A673 (cell line): Measurements from ENCODE around the gene HEMGN. TPM values are rescaled to one million over a fixed set of nuclear protein-coding genes. Genes with fewer than 3 reads are reported as not detected.

ENCODE experiments used
- BruUV-seq: library from RNA; stranded (reverse); fragments of 400-500 nt; replicated peaks from 2 replicates; lab custom pipeline; 2021; lab: Mats Ljungman, UMichigan
- CTCF ChIA-PET: fragments of 300-600 bp; sonication (Branson Sonifier 250); formaldehyde crosslinking; loops from one replicate; lab custom pipeline; 2022; ENCODE audit warnings: antibody characterized with exemption; lab: Charles Lee
- POLR2A ChIA-PET: fragments of 300-600 bp; sonication (Branson Sonifier 250); formaldehyde crosslinking; loops from one replicate; lab custom pipeline; 2022; ENCODE audit warnings: antibody characterized with exemption; ENCODE audit not compliant: low non-redundant PET; lab: Charles Lee
- DNase-seq: peaks from one replicate; pipeline ENCODE4 v3.0.0-alpha.2; 2015; ENCODE audit warnings: low spot score
- H3K27ac ChIP-seq: fragments of 200-600 bp; sonication (generic); 2 replicates; pipeline ENCODE4 v1.5.1; 2016; ENCODE audit warnings: mixed run types, low read depth, mild to moderate bottlenecking, mixed read lengths, antibody characterized with exemption, low read length; ENCODE audit not compliant: poor library complexity, severe bottlenecking
- H3K27me3 ChIP-seq: fragments of 200-600 bp; sonication (generic); replicated peaks from 2 replicates; pipeline ENCODE4 v1.6.1; 2017; ENCODE audit warnings: mixed run types, low read depth, mild to moderate bottlenecking, mixed read lengths, antibody characterized with exemption, low read length; ENCODE audit not compliant: insufficient read depth, poor library complexity
- H3K36me3 ChIP-seq: fragments of 200-600 bp; sonication (generic); 2 replicates; pipeline ENCODE4 v1.6.1; 2016; ENCODE audit warnings: mixed run types, mild to moderate bottlenecking, mixed read lengths, antibody characterized with exemption, low read length; ENCODE audit not compliant: insufficient read depth, poor library complexity, severe bottlenecking
- H3K4me1 ChIP-seq: fragments of 200-600 bp; sonication (generic); 2 replicates; pipeline ENCODE4 v1.6.1; 2017; ENCODE audit warnings: mixed run types, mild to moderate bottlenecking, mixed read lengths, antibody characterized with exemption, low read length; ENCODE audit not compliant: insufficient read depth, poor library complexity, severe bottlenecking
- H3K4me3 ChIP-seq: fragments of 200-600 bp; sonication (generic); 2 replicates; pipeline ENCODE4 v1.5.1; 2016; ENCODE audit warnings: low read depth, mixed run types, mild to moderate bottlenecking, mixed read lengths, low read length; ENCODE audit not compliant: poor library complexity, severe bottlenecking
- H3K9me3 ChIP-seq: fragments of 200-600 bp; sonication (generic); 2 replicates; pipeline ENCODE4 v1.6.1; 2016; ENCODE audit warnings: mixed run types, low read depth, mild to moderate bottlenecking, mixed read lengths, antibody characterized with exemption, low read length; ENCODE audit not compliant: poor library complexity, severe bottlenecking
- CTCF ChIP-seq: fragments of 300-800, 200-600 bp; sonication (generic); conservative IDR thresholded peaks from 2 replicates; pipeline ENCODE4 v1.5.1; 2017; ENCODE audit warnings: low read depth, mild to moderate bottlenecking, antibody characterized with exemption, low read length, moderate library complexity, mixed read lengths
- EZH2 ChIP-seq: fragments of 200-600 bp; sonication (generic); IDR thresholded peaks from 2 replicates; pipeline ENCODE4 v1.6.1; 2017; ENCODE audit warnings: borderline replicate concordance, low read depth, mild to moderate bottlenecking, mixed read lengths, antibody characterized with exemption, low read length; ENCODE audit not compliant: poor library complexity, severe bottlenecking
- intact Hi-C: fragments of 100-400 bp; cut with micrococcal nuclease; formaldehyde crosslinking; loops from one replicate; pipeline ENCODE4 v1.10.0; 2022; ENCODE audit not compliant: unreplicated experiment
- total RNA-seq: library from RNA; stranded (reverse); gene quantifications from 2 replicates; pipeline ENCODE4 v1.2.3, GENCODE V29; 2021

Gene HEMGN
- total RNA-seq, 1 experiment from 2014 or later, result not detected

- no TSS peak for BruUV-seq
- POLR2A ChIA-PET, result no interaction called here
These were observed 30.3 kb downstream of the HEMGN start for GRCh38 chr9:97907632-97908031.

GRCh38 chr9:97907046-97907445 lies 30.9 kb downstream of the HEMGN start:
- BruUV-seq, result no TSS peak
- Histone ChIP-seq H3K27ac (no peak overlapping the region), H3K4me1 (no peaks in the 10 kb centered on the region), H3K36me3 (peaks cover 3% of the 10 kb centered on the region), H3K9me3 (no peaks in the 10 kb centered on the region), H3K27me3 (no peaks in the 10 kb centered on the region), H3K4me3 (no peak overlapping the region)
- POLR2A ChIA-PET, result no interaction called here
- no peak for DNase-seq
- intact Hi-C loops, result no loop called here
- TF ChIP-seq CTCF (no peak), EZH2 (no peak)
- CTCF ChIA-PET, result no interaction called here

More at GRCh38 chr9:97907632-97908031, 30.3 kb downstream of the HEMGN start:
- Histone ChIP-seq H3K4me1 (no peaks in the 10 kb centered on the region), H3K27ac (no peak overlapping the region), H3K4me3 (no peak overlapping the region), H3K36me3 (peaks cover 3% of the 10 kb centered on the region), H3K9me3 (no peaks in the 10 kb centered on the region), H3K27me3 (no peaks in the 10 kb centered on the region)
- intact Hi-C loops, result no loop called here
- TF ChIP-seq CTCF, result no peak
- TF ChIP-seq EZH2, result no peak
- CTCF ChIA-PET, result no interaction called here
- DNase-seq, result no peak

- Histone ChIP-seq H3K4me3 (no peak overlapping the region), H3K36me3 (peaks cover 3% of the 10 kb centered on the region), H3K4me1 (no peaks in the 10 kb centered on the region), H3K27ac (no peak overlapping the region), H3K27me3 (no peaks in the 10 kb centered on the region), H3K9me3 (no peaks in the 10 kb centered on the region)
- ChIA-PET POLR2A (no interaction called here), CTCF (no interaction called here)
- intact Hi-C loops, result no loop called here
- no TSS peak for BruUV-seq
- DNase-seq, result no peak
- TF ChIP-seq EZH2 (no peak), CTCF (no peak)
These were observed 31.6 kb downstream of the HEMGN start for GRCh38 chr9:97906236-97906831.
